GM04504 (cell line): ENCODE measurements around the gene TMEM129.
A peak's percentile ranks its signal among the peaks of the same experiment; 100 is the strongest.

Experiments used
- DNase-seq: peaks from one replicate; pipeline ENCODE4 v3.0.0-alpha.2; 2012; ENCODE audit warnings: low read depth

TMEM129 gene

DNA sequence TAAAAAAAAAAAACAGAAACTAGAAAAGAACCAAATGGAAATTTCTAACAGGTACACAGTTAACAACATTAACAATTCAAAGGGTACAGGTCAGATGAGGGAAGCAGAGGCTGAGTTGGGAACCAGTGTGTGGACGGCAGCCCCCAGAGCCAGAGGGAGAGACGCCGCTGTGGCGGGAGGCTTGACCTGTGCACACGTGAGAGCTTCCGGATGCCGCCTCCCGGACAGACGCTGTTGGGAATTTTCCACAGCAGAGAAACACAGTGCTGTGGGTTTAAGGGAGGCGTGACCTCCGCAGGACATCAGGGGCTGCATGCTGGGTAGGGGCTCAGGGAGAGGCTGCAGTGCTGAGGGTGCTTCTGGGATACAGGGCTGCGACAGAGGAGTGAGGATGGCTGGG is 22.4 kb upstream of the TMEM129 start:
- DNase-seq: no peak

DNA sequence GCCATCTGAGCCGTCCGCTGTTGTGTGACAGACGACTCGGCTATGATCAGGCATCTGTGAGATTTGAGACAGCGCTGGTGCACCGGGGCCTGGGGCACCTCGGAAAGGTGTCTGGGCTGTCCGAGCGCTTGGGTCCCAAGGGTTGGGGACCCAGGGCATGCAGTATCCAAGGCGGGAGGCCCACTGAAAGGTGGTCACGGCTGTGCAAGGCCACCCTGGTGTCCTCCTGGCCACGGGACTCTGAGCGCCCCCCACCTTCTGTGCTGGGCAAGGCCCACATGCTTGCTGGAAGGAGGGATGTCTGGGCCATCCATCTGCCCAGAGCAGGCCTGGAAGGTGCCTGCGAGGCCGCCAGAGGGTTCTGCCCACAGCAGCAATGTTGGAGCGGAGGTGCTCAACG is 20.1 kb upstream of the TMEM129 start:
- DNase-seq: no peak

DNA sequence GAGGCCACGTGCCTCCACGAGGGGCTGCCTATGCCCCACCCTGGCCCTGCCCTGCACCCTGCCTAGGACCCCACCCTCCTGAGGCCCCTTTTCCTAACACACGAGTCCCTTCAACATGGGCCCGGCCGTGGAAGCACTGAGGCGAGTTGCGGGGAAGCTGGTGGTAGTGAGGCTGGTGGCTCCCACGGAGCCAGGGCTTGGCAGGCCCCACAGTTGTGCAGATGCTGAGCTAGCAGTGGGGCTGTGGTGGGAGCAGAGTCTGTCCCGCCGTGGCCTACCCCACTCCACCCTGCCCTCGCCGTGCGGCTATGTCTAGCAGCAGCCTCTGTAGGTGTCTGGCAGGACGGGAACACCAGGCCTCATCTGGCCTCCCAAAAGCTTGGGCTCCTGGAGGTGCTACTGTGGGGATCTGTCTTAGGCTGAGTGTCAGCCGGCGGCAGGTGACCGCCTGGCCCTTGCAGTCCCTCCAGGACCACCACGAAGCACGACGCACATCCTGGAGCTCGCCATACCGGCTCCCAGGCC is 19.0 kb upstream of the TMEM129 start:
- no peak for DNase-seq

DNA sequence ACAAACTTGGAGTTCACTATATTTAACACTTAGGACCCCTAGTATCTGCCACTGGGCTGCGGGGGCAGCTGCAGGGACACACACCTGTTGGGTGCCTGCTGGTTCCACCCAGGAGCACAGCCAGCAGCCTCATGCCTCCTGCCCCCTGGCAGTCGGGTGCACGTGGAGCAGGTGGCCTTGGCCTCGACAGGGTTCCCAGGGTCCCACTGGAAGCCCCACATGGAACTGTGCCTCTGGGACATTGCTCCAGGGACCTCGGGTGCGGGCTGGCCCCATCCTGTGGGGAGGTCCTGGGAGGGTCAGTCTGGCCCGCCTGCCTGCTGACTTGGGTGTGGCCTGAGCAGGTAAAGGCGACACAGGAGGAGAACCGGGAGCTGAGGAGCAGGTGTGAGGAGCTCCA is 18.2 kb upstream of the TMEM129 start:
- DNase-seq: no peak

DNA sequence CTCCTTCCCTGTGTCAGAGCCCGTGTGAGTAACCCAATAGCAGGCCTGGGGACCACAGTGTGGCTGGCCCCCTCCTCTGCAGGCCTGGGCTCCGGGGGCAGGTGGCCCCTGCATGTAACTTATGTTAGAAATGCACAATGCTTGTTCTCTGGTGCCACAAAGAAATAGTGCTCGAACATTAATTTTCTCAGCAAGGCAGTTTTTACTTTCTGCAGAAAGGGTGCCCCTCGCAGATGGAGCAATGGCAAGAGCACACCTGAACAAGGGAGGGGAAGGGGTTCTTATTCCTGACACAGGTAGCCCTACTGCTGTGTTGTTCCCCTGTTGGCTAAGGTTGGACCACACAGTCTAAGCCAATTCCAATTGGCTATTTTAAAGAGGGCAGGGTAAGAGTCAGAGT is 17.3 kb upstream of the TMEM129 start:
- no peak for DNase-seq

DNA sequence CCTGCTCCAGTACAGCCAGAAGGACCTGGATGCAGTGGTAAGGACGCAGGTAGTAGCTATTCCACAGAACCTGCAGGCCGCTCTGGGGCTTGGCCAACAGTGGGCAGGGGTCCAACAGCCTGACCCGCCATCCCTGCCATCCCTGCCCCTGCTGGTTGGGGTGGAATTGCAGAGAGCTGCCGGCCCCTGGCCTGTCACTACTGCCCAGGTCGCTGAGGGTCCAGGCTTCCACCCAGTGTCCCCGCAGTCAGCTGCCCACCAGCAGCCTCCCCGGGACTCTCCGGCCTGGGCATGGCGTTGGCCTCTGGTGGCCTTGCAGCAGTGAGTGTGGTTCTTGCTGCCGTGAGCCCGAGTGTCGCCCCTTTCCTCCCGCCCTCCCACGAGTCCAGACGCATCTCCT is 16.5 kb upstream of the TMEM129 start:
- no peak for DNase-seq

DNA sequence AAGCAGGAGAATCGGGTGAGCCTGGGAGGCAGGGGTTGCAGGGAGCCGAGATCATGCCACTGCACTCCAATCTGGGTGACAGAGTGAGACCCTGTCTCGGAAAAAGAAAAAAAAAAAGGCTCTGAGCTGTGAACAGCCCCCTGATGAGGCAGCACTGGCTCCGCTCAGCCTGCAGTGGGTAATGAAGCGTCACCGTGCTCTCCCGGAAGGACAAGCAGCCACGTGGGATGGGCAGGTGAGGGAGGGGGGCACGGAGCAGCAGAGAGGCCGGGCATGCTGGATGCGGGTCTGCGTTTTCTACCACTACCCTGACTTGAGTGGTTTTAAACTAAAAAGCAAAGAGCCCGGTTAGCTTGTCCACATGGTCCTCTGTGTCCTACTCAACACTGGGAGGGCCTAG is 15.7 kb upstream of the TMEM129 start:
- DNase-seq: no peak

DNA sequence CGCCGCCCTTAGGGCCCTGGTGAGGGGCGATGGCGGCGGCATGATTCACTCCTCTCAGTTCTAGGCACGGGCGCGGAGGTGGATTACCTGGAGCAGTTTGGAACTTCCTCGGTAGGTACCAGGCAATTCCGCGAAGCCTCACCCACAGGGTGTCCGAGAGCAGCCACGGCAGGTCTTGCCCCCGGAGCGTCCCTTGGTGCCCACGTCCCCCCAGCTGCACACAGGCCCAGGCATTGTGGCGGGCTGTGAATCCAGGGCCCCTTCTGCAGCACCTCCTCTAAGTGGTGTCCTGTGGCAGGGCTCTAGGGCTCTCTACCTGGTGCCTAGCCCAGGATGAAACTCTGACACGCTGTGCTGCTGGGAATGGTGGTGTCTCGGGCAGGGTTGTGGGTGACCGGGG is 14.1 kb upstream of the TMEM129 start:
- DNase-seq: no peak

DNA sequence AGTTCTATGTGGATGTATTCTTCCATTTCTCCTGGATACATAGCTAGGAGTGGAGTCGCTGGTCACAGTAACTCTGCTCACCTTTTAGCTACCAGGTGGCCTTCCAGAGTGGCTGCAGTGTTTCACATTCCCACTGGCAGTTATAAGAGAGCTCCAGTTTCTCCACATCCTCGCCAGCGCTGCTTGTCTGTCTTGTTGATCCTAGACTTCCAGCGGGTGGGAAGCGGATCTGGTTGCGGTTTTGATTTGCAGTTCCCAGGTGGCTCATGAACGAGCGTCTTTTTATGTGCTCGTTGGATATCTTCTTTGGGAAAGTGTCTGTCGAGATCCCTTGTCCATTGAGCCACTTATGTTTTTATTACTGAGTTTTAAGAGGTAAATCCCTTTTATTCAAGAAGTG is 11.8 kb upstream of the TMEM129 start:
- DNase-seq: no peak

DNA sequence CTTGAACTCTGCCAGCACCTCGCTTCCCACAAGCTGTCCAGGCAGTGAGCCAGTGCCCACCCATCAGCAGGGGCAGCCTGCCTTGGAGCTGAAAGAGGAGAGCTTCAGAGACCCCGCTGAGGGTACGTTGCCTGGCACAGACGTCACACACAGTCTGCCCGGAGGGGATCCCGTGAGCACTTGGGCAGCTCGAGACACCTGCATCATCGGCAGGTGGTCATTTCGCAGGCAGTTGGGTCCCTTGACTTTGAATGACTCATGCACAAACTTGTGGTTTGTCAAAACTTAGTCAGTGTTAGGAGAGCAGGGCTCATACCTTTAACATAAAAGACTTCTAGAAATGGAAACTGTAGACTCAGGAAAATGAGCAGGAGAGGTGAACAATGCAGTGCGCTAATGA is 10.1 kb upstream of the TMEM129 start:
- no peak for DNase-seq

DNA sequence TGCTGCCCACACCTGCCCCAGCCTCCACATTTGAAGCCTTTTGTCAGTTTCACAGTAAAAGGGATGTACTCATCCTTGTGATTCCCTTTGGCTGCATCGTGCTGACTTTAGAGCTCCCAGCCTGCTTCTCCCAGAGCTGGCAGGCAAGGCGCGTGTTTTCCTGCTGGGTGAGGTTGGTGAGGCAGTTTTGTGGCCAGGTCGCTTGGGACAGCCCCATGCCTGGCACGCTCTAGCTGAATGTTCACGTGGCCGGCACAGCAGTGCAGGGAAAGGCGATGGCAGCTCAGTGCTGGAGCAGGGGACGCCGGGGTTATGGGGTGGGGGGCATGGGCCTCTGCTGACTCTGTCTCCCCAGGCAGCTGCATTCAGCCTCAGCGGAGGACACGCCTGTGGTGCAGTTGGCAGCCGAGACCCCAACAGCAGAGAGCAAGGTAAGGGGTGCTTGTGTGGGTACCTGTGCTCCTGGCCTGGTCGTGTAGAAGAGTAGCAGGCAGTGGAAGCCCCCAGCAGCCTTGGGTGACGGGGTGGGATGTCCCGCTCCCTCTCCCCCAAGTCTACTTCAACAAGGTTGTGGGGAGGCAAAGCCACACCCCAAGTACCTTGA is 9.5 kb upstream of the TMEM129 start:
- no peak for DNase-seq

DNA sequence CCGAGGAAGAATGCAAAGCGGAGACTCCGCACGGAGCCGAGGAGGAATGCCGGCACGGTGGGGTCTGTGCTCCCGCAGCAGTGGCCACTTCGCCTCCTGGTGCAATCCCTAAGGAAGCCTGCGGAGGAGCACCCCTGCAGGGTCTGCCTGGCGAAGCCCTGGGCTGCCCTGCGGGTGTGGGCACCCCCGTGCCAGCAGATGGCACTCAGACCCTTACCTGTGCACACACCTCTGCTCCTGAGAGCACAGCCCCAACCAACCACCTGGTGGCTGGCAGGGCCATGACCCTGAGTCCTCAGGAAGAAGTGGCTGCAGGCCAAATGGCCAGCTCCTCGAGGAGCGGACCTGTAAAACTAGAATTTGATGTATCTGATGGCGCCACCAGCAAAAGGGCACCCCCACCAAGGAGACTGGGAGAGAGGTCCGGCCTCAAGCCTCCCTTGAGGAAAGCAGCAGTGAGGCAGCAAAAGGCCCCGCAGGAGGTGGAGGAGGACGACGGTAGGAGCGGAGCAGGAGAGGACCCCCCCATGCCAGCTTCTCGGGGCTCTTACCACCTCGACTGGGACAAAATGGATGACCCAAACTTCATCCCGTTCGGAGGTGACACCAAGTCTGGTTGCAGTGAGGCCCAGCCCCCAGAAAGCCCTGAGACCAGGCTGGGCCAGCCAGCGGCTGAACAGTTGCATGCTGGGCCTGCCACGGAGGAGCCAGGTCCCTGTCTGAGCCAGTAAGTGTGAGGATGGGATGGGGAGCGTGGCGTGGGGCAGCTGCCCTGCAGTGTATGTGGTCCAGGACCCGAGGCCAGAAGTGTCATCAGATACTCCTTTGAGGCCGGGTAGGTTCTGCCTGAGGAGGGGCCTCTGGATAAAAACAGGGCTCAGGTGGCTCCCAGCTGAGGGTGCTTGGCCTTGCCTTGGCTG is 7.2 kb upstream of the TMEM129 start:
- DNase-seq: no peak

DNA sequence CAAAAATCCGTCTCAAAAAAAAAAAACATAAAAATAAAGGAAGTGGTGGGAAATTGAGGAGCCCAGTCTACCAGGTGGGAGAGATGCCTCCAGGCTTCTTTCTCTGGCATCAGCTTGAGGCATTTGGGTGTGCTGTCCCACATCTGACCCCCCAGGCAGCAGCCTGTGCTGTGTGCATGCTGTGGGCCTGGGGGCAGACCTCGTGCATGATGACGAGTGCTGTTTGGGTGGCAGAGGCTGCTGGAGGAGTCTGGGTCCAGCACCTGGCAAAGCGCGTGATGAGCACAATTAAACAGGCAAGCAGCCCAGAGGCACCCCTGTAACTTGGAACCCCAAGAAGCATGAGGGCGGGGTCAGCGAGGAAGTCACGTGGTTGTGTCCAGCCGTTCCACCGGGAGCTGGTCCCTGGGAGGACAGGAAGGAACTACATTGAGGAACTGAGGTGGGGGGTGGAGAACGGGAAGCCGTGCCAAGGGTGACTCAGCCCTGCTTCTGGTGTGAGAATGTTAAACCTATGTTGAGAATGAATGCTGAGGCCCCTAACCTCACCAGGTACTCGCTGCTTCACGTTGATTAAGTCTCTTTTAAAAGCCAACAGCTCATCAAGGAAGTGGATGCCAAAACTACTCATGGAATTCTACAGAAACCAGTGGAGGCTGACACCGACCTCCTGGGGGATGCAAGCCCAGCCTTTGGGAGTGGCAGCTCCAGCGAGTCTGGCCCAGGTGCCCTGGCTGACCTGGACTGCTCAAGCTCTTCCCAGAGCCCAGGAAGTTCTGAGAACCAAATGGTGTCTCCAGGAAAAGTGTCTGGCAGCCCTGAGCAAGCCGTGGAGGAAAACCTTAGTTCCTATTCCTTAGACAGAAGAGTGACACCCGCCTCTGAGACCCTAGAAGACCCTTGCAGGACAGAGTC is 6.3 kb upstream of the TMEM129 start:
- no peak for DNase-seq

DNA sequence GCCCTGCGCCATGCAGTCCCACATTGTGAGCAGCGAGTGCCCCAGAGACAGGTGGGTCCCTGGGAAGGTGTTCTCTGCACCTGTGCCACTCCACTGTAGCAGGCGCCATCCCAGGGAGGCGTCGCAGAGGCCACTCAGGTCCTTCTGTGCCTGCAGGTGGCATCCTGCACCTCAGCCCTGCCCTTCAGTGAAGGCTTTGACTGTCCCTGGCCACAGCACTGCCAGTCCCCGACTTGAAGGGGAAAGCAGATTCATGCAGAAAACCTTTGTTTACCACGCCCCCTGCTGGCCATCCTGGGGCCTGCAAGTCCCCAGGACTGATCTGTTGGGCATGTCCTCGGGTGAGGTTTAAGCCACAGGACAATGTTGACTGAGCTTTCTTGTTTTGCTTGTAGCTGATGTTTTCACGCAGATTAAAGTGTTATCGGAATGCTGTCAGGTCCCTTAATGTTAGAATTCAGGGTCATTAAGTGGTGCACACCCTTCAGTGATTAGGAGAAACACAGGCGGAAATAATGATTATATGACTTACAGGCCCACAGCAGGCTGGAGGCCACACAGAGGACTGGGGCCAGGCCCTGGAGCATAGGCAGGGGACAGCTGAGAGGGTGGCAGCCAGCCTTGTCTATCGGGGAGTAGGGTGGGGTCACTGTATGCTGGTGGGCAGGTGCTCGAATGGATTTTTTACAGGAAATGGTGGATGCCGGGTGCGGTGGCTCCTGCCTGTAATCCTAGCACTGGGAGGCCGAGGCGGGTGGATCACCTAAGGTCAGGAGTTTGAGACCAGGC is 5.2 kb upstream of the TMEM129 start:
- DNase-seq: peak; percentile 58

DNA sequence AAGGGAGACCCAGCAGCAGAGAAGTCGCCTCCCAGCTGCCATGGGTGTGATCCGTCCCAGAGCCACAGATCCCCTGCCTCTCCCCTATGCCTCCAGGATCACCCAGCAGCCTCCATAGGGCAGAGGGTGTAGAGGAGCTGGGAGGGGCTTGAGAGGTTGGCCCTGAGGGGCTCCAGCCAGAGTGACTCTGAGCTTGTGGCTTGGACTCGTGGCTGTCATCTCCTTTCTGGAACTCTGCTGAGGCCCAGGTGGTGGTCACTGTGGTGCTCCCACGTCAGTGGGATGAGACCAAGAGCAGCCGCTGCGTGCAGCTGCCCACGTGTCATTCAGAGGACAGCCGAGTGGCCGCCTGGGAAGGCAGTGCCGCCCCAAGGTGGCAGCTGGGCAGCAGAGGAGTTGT is 4.4 kb upstream of the TMEM129 start:
- no peak for DNase-seq

DNA sequence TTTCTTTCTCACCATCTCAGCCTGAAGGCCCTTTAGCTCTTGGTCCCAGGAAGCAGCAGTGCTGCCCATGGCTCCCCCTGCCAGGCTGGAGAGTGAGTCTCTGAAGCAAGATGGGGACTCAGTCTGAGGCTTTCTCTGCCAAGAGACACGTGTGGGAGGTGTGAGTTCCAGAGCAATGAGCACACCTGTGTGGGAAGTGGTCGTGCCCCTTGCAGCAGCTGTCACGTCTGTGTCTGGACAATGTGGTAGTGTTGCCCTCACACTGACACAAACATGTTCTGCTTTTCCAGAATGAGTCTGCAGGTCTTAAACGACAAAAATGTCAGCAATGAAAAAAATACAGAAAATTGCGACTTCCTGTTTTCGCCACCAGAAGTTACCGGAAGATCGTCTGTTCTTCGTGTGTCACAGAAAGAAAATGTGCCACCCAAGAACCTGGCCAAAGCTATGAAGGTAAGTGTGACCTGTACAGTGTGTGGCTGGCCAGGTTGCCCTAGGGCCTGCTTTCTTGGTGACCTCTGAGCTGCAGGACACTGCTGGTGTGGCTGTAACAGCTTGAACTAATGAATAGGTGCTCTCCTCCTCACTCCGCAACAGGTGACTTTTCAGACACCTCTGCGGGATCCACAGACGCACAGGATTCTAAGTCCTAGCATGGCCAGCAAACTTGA is 2.1 kb upstream of the TMEM129 start:
- no peak for DNase-seq

DNA sequence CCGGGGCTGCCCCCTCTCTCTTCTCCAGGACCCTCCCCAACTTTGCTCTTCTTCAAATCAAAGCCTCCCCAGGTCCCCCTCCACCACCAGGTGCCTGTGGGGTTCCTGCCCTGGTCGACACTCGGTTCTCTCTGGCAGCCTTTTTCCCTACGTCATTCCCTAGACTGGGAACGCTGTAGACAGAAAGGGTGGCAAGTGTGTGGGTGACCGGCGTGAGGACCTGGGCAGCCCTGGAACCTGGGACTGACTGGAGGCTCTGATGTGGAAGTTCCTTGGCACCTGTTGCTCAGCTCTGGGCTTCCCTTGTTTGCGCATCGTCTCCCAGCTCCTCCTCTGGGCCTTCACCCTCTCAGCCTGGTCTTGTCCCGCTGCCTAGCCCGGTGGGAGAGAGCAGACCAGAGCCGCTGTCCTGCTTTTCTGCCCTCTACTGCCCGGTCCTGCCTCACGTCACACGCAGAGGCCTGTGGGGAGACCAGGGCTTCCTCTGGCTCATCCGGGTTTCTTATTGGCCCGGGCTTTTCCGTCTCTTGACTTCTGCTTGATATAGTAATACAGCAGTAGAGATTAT is 1.5 kb upstream of the TMEM129 start:
- DNase-seq: no peak

DNA sequence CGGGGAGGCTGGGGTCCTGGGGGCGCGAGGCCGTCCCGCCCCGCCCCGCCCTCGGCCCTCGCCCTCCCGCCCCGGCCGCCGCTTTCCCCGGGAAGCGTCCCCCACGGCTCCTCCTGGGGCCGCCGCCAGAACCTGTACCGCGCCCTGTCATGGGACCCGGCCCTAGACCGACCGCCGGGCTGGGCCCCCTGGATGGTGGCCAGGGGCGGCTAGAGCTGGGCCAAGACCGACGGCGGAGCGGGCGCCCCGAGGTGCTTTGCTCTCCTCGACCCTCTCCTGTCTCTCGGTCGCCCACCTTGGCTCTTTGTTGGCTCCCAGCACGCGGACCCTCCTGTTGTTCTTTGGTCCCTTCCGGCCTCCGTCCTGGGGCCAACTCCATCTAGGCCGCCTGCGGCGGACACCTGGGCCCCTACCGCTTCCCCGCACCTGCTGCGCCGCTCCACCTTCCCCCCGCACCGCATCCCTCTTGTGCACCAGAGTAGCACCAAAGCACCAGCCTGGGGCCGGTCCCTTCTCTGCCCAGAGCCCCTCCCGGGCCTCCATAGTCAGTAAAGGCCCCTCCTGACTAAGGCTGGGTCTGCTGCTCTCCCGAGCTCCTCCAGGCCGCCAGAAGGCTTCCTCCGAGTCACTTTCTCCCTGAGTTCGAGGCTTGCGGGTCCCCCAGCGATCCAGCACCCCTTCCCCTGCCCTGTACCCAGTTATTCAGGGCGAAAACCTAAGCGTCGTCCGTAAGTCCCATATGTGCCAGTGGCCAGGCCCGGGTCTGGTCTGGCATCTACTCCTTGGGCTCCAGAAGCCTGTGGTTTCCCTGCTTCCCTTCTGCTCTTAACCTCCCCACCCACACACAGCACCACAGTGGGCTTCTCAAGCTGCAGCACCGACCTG is 785 bp upstream of the TMEM129 start:
- DNase-seq: no peak

DNA sequence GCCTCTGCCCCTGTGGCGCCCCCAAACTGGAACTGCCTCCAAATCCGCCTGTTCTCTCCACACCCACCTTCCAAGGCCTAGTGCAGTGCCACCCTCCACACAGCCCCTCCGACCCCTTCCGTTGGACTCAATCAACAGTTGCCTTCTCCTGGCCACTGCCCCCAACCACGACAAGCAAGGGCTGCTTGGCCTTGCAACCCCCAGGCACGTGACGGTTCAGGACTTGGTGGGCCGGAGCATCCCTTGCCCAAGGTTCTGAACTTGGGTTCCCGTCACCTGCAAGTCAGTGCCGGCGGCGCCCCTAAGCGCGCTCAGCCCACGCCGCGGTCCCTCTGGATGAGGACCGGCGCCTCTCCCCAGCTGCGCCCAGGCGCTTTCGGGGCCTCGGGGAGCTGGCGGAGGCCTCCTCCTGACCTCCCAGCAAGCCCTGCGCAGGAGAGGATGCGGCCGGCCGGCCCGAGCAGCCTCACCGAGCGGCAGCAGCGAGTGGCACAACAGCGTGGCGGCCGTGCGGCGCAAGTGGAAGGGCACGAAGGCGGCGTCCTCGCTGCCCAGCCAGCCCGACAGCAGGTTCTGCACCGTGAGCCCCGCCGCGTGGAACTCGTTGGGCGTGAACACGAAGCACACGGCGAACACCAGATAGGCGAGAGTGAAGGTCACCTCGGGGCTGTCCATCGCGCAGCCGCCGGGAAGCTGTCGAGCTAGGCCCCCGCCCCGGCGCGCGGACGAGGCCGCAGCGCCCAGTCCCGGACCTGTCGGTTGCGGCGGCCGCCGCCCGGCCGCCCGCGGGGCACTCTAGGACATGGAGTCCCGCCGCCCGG is 750 bp downstream of the TMEM129 start:
- DNase-seq: no peak
